IMR-90 (cell line): ENCODE results near the gene RIN1. TPM values are rescaled to one million over a fixed set of nuclear protein-coding genes. Genes with fewer than 3 reads are reported as not detected.
"Not testable (repeated sequence)": the region's sequence is repeated elsewhere in the genome, so short reads cannot be mapped to it uniquely, and the experiment has no call there.

Source experiments
- ATAC-seq: fragments of 200-7000 bp; cut with Tn5 transposase; 2 replicates; pipeline ENCODE4 v1.9.1; 2020; ENCODE audit warnings: low read depth, mild to moderate bottlenecking, moderate library complexity
- BruUV-seq: library from RNA; stranded (reverse); fragments of 400-500 nt; replicated peaks from 2 replicates; lab custom pipeline; 2021; lab: Mats Ljungman, UMichigan
- CTCF ChIA-PET: fragments of 300-600 bp; formaldehyde crosslinking; extraction: SDS; loops from one replicate; lab custom pipeline; 2021; ENCODE audit warnings: antibody characterized with exemption; lab: Yijun Ruan, JAX
- POLR2A ChIA-PET: fragments of 300-600 bp; sonication (Branson Sonifier 250); formaldehyde crosslinking; loops from one replicate; lab custom pipeline; 2022; ENCODE audit warnings: antibody characterized with exemption; ENCODE audit not compliant: unreplicated experiment; lab: Charles Lee
- DNase-seq: peaks from one replicate; pipeline ENCODE4 v3.0.0; 2013
- H2AFZ ChIP-seq: replicated peaks from 2 replicates; pipeline ENCODE3; 2013; ENCODE audit warnings: low read length, mild to moderate bottlenecking; ENCODE audit not compliant: poor library complexity
- H2AK5ac ChIP-seq: 2 replicates; pipeline ENCODE4 v1.6.1; 2013; ENCODE audit warnings: low read depth, low read length, inconsistent platforms
- H2AK9ac ChIP-seq: replicated peaks from 2 replicates; pipeline ENCODE3; 2013; ENCODE audit warnings: mild to moderate bottlenecking, low read depth, low read length, moderate library complexity; ENCODE audit not compliant: poor library complexity
- H2BK120ac ChIP-seq: 2 replicates; pipeline ENCODE4 v1.6.1; 2013; ENCODE audit warnings: low read depth, low read length, inconsistent platforms
- H2BK15ac ChIP-seq: 3 replicates; pipeline ENCODE4 v1.6.1; 2013; ENCODE audit warnings: low read depth, low read length, inconsistent platforms
- H2BK20ac ChIP-seq: 2 replicates; pipeline ENCODE4 v1.6.1; 2013; ENCODE audit warnings: low read depth, mild to moderate bottlenecking, inconsistent platforms, low read length, moderate library complexity
- H2BK5ac ChIP-seq: 2 replicates; pipeline ENCODE4 v1.6.1; 2013; ENCODE audit warnings: mild to moderate bottlenecking, low read depth, low read length, inconsistent platforms; ENCODE audit not compliant: poor library complexity, severe bottlenecking
- H3K14ac ChIP-seq: replicated peaks from 2 replicates; pipeline ENCODE4 v1.6.1; 2013; ENCODE audit warnings: low read depth, low read length, inconsistent platforms
- H3K18ac ChIP-seq: 2 replicates; pipeline ENCODE4 v1.6.1; 2013; ENCODE audit warnings: low read depth, low read length, control low read depth
- H3K23ac ChIP-seq: 2 replicates; pipeline ENCODE4 v1.6.1; 2013; ENCODE audit warnings: low read depth, low read length, inconsistent platforms
- H3K27ac ChIP-seq: 2 replicates; pipeline ENCODE4 v1.5.1; 2013; ENCODE audit warnings: mild to moderate bottlenecking, control low read depth, low read length; ENCODE audit not compliant: insufficient read depth
- H3K27me3 ChIP-seq: 2 replicates; pipeline ENCODE4 v1.6.1; 2013; ENCODE audit warnings: low read length; ENCODE audit not compliant: control insufficient read depth, insufficient read depth
- H3K36me3 ChIP-seq: 2 replicates; pipeline ENCODE4 v1.6.1; 2013; ENCODE audit warnings: low read length, mixed read lengths; ENCODE audit not compliant: control insufficient read depth, insufficient read depth
- H3K4ac ChIP-seq: 2 replicates; pipeline ENCODE4 v1.6.1; 2013; ENCODE audit warnings: low read depth, low read length, inconsistent platforms
- H3K4me1 ChIP-seq: 2 replicates; pipeline ENCODE4 v1.6.1; 2013; ENCODE audit warnings: low read length, mixed read lengths; ENCODE audit not compliant: control insufficient read depth, insufficient read depth
- H3K4me2 ChIP-seq: 2 replicates; pipeline ENCODE4 v1.6.1; 2013; ENCODE audit warnings: low read depth, mild to moderate bottlenecking, control low read depth, low read length, moderate library complexity
- H3K4me3 ChIP-seq: 2 replicates; pipeline ENCODE4 v1.5.1; 2013; ENCODE audit warnings: low read depth, mild to moderate bottlenecking, control low read depth, low read length, moderate library complexity; ENCODE audit not compliant: insufficient read depth
- H3K56ac ChIP-seq: 2 replicates; pipeline ENCODE4 v1.6.1; 2013; ENCODE audit warnings: low read length, inconsistent platforms; ENCODE audit not compliant: insufficient read depth; ENCODE audit errors: extremely low read depth
- H3K79me1 ChIP-seq, 2 experiments: 2 replicates each; pipeline ENCODE4 v1.6.1; 2013; ENCODE audit warnings: low read length in 2 of 2, inconsistent platforms in 1 of 2, low read depth in 1 of 2
- H3K9ac ChIP-seq: 2 replicates; pipeline ENCODE4 v1.6.1; 2013; ENCODE audit warnings: low read depth, low read length, control low read depth
- H3K9me1 ChIP-seq: 2 replicates; pipeline ENCODE4 v1.6.1; 2013; ENCODE audit warnings: low read length, inconsistent platforms; ENCODE audit not compliant: insufficient read depth
- H3K9me3 ChIP-seq: 2 replicates; pipeline ENCODE4 v1.6.1; 2013; ENCODE audit warnings: low read length; ENCODE audit not compliant: control insufficient read depth, insufficient read depth
- H4K20me1 ChIP-seq: 2 replicates; pipeline ENCODE4 v1.6.1; 2013; ENCODE audit warnings: low read length, inconsistent platforms; ENCODE audit not compliant: insufficient read depth
- H4K5ac ChIP-seq: 2 replicates; pipeline ENCODE4 v1.6.1; 2013; ENCODE audit warnings: mild to moderate bottlenecking, low read depth, low read length, control low read depth
- H4K8ac ChIP-seq, 2 experiments: 2 replicates each; pipeline ENCODE4 v1.6.1; 2013; ENCODE audit warnings: low read depth in 2 of 2, low read length in 2 of 2, control low read depth in 1 of 2, inconsistent platforms in 1 of 2
- H4K91ac ChIP-seq: 2 replicates; pipeline ENCODE4 v1.6.1; 2013; ENCODE audit warnings: low read depth, low read length, inconsistent platforms; ENCODE audit not compliant: insufficient read depth
- WGBS, 2 experiments: methylation state at CpG; one replicate each; pipeline versions ENCODE4 v1.1.5 to v1.1.7; 2013; ENCODE audit warnings: missing lambda C conversion rate in 2 of 2; ENCODE audit not compliant: insufficient read length in 1 of 2; ENCODE audit errors: extremely low coverage in 2 of 2; 5-methylcytosine and 5-hydroxymethylcytosine counted together
- dilution Hi-C: fragments of 300-500 bp; cut with HindIII; formaldehyde crosslinking; loops from one replicate; pipeline ENCODE4 v1.14.3; 2018; ENCODE audit warnings: low sequenced_read_pairs; ENCODE audit not compliant: unreplicated experiment
- in situ Hi-C: fragments of 300-500 bp; cut with MboI; formaldehyde crosslinking; loops from 3 replicates; pipeline ENCODE4 v1.14.3; 2019; ENCODE audit warnings: low sequenced_read_pairs, inconsistent platforms, mixed read lengths
- intact Hi-C: fragments of 100-400 bp; cut with micrococcal nuclease; formaldehyde crosslinking; loops from 2 replicates; pipeline ENCODE4 v1.10.0; 2022
- polyA plus RNA-seq, 3 experiments: library from polyadenylated mRNA; depleted of rRNA; stranded (reverse); fragments of >200 nt; gene quantifications; 2 replicates each; pipeline ENCODE4 v1.2.3, GENCODE V29; 2012; ENCODE audit warnings: low replicate concordance in 1 of 3
- total RNA-seq: library from RNA; depleted of rRNA; stranded (reverse); fragments of >200 nt; gene quantifications from 2 replicates; pipeline ENCODE4 v1.2.3, GENCODE V29; 2012

The RIN1 gene
- total and polyA plus RNA-seq, 2 of the 4 experiments (the other 2 are of a cell fraction), result 9.9 to 20.8 TPM

DNA sequence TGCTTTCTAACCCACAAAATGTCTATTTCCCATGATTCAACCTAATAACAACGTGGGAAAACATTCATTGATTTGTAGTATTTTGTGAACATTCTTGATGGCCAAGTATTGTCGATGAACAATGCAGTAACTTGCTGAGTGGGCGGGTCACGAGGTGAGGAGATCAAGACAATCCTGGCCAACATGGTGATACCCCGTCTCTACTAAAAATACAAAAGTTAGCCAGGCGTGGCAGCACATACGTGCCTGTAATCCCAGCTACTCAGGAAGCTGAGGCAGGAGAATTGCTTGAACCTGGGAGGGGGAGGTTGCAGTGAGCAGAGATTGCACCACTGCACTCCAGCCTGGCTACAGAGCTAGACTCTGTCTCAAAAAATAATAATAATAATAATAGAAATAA lies 44.0 kb upstream of the RIN1 start:
- H3K14ac ChIP-seq, ATAC-seq, H3K4me1 ChIP-seq, H3K9ac ChIP-seq, BruUV-seq, H2BK20ac ChIP-seq, in situ Hi-C loops, DNase-seq, H3K4ac ChIP-seq, H3K23ac ChIP-seq, H4K20me1 ChIP-seq, H3K4me3 ChIP-seq, H3K18ac ChIP-seq, dilution Hi-C loops, H4K91ac ChIP-seq, H2AK5ac ChIP-seq, H3K36me3 ChIP-seq, H4K5ac ChIP-seq, H2BK15ac ChIP-seq, H4K8ac ChIP-seq, H3K56ac ChIP-seq, H3K4me2 ChIP-seq, H3K27ac ChIP-seq, H2BK120ac ChIP-seq, H3K9me3 ChIP-seq, H2AFZ ChIP-seq, intact Hi-C loops, H2BK5ac ChIP-seq, H3K79me1 ChIP-seq, H2AK9ac ChIP-seq, H3K27me3 ChIP-seq, H3K9me1 ChIP-seq, POLR2A ChIA-PET: not testable (repeated sequence)
- CTCF ChIA-PET, result interaction anchor here (0.6 to 1.1 kb wide), 2 partner anchors 32 to 430 kb away, joined by 3 to 5 read pairs; no protein-coding TSS in a partner anchor
- WGBS, 2 experiments, result no CpG with 5 or more reads among the region's 7 CpGs

DNA sequence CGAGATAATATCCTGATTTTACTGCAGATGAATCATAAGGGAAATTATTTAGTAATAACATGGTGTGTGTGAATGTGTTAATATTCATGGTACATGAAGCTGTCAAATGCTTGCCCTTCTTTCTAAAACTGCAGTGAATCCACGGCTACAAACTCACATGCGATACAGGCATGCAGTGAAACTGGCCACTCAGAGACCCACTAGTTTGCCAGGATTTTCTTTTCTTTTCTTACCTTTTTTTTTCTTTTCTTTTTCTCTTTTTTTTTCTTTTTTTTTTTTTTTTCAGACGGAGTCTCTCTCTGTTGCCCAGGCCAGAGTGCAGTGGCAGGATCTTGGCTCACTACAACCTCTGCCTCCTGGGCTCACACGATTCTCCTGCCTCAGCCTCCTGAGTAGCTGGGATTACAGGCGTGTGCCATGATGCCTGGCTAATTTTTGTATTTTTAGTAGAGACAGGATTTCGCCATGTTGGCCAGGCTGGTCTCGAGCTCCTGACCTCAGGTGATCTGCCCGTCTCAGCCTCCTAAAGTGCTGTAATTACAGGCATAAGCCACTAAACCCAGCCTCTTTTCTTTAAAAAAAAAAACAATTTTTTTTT lies 37.6 kb upstream of the RIN1 start:
- not testable (repeated sequence) for H3K79me1 ChIP-seq

More for the DNA sequence above, 37.6 kb upstream of the RIN1 start:
- ATAC-seq, POLR2A ChIA-PET, H3K4me3 ChIP-seq, H3K4me2 ChIP-seq, H3K23ac ChIP-seq, H2BK20ac ChIP-seq, H4K20me1 ChIP-seq, H4K91ac ChIP-seq, H3K4me1 ChIP-seq, H3K9ac ChIP-seq, H3K9me1 ChIP-seq, H2BK15ac ChIP-seq, in situ Hi-C loops, H3K18ac ChIP-seq, H4K8ac ChIP-seq, DNase-seq, H3K14ac ChIP-seq, BruUV-seq, H2AFZ ChIP-seq, H2AK9ac ChIP-seq, H3K27ac ChIP-seq, H3K4ac ChIP-seq, H4K5ac ChIP-seq, H2AK5ac ChIP-seq, H2BK120ac ChIP-seq, H3K56ac ChIP-seq, H2BK5ac ChIP-seq, intact Hi-C loops, dilution Hi-C loops, H3K36me3 ChIP-seq, H3K9me3 ChIP-seq: not testable (repeated sequence)
- CTCF ChIA-PET, result interaction anchor here (0.8 kb wide), 1 partner anchor 15 kb away, joined by 3 read pairs; no protein-coding TSS in a partner anchor
- 78% methylated on average over 5 of the region's 9 CpGs; no CpG with 5 or more reads in 1 of the 2 experiments for WGBS, 2 experiments
- H3K27me3 ChIP-seq, result peaks cover 16% of the 10 kb centered on the region
